ENCODE measurements around the gene TSPAN33. TPM values are rescaled to one million over a fixed set of nuclear protein-coding genes. Genes with fewer than 3 reads are reported as not detected.
A peak's percentile ranks its signal among the peaks of the same experiment; 100 is the strongest.

The TSPAN33 gene
- total RNA-seq, 2 donors from 2014 or later, result 9.8 to 11.1 TPM

DNA sequence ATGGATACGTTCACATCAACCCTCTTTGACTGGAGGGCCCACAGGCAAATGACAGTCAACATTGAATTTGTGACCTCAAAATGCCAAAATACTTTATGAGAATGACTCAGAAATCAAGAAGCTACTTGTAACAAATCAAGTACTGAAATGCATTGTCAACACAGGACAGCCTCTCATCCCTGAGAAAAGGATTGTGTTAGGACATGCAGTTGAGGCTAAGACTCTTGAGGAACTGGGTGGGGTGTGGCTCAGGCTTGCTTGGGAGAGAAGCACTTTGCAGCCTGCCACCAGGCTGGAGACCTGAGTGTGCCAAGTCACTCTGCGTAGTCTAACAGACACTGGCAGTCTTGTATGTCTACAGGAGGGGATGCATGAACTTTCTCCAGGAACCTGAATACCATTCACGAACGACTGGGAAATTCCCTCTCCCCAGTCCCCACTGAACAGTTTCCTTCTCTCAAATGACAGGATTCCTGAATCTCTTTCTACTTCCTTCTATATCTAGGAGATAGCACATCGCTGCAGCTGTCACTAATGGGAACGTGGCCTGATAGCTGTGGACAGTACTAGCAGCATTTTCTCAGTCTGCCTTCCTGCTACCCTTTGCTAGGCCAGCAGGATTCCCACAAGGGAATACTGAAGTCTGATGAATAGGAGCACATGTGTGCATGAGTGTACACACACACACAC lies 40.6 kb downstream of the TSPAN33 start:
- no peak for DNase-seq (ENCODE audit: low spot score)
- Histone ChIP-seq H3K4me1 (peaks cover 0 to 9% of the 10 kb centered on the region in 2 donors), H3K27me3 (no peaks in the 10 kb centered on the region), H3K9me3 (no peaks in the 10 kb centered on the region), H3K4me3 (no peak overlapping the region), H3K27ac (no peak overlapping the region), H3K36me3 (no peaks in the 10 kb centered on the region)
- TF ChIP-seq, protein P1, sequence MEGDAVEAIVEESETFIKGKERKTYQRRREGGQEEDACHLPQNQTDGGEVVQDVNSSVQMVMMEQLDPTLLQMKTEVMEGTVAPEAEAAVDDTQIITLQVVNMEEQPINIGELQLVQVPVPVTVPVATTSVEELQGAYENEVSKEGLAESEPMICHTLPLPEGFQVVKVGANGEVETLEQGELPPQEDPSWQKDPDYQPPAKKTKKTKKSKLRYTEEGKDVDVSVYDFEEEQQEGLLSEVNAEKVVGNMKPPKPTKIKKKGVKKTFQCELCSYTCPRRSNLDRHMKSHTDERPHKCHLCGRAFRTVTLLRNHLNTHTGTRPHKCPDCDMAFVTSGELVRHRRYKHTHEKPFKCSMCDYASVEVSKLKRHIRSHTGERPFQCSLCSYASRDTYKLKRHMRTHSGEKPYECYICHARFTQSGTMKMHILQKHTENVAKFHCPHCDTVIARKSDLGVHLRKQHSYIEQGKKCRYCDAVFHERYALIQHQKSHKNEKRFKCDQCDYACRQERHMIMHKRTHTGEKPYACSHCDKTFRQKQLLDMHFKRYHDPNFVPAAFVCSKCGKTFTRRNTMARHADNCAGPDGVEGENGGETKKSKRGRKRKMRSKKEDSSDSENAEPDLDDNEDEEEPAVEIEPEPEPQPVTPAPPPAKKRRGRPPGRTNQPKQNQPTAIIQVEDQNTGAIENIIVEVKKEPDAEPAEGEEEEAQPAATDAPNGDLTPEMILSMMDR (IDR thresholded peaks at IDR 0.05), result no peak

DNA sequence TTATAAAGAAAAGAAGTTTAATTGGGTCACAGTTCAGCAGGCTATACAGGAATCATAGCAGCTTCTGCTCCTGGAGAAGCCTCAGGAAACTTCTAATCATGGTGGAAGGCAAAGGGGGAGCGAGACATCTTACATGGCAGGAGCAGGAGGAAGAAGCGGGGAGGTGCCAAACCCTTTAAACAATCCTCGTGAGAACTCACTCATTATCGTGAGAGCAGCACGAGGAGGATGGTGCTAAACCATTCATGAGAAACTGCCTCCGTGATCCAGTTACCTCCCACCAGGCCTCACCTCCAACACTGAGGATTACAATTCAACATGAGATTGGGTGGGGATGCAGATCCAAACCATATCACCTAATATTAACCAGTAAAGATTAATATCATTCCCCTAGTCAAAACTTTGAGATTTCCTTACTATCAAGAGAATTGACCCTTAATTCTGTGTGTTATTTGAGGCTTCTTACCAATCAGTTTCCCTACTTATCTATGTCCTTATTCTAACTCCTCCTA lies 42.3 kb downstream of the TSPAN33 start:
- peaks cover 0 to 14% of the 10 kb centered on the region in 2 donors for H3K4me1 ChIP-seq
- TF ChIP-seq, protein P1 (IDR thresholded peaks at IDR 0.05), result no peak

DNA sequence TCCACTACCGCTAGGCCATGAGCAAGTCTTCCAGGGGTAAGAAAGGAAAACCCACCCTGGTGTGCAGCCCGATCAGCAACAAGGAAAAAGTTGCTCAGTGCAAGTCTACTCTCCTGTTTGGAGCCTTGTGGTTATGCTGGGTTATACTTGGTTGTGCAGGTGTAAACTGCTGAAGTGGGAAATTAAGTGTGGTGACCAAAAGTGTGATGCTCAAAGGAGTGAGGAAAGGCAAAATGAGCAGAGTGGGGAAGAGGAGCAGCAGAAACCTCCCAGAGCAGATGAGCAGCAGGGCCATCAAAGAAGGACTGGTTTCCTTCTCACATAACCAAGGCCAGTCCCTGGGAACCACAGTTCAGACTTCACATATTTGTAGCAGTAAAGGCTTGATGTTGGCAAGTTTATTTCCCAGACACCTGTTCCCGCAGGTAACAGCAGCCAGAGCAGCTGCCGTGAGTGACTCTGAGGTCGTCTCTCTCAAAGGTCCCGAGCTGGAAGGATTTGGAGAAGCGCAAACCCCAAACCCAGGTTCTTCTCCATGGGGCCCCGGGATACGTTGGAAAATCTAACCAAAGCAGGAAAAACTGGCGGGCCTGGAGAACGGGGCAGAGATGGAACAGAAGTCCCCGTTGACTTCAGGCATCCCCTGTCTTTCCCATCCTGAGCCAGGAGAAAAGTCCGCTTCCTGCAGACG lies 43.3 kb downstream of the TSPAN33 start:
- Histone ChIP-seq H3K4me1 (peaks cover 0 to 14% of the 10 kb centered on the region in 2 donors), H3K36me3 (no peaks in the 10 kb centered on the region), H3K27ac (peak overlapping the region; percentile 44 to 59), H3K9me3 (no peaks in the 10 kb centered on the region), H3K27me3 (no peaks in the 10 kb centered on the region), H3K4me3 (peak overlapping the region; percentile 67 to 81)
- DNase-seq (ENCODE audit: low spot score), result no peak
- TF ChIP-seq, protein P1 (IDR thresholded peaks at IDR 0.05), result no peak

More for the DNA sequence above, 42.3 kb downstream of the TSPAN33 start:
- no peaks in the 10 kb centered on the region for H3K27me3 ChIP-seq
- no peak overlapping the region for H3K4me3 ChIP-seq
- no peaks in the 10 kb centered on the region for H3K36me3 ChIP-seq
- DNase-seq (ENCODE audit: low spot score), result no peak
- H3K27ac ChIP-seq, result no peak overlapping the region
- no peaks in the 10 kb centered on the region for H3K9me3 ChIP-seq

DNA sequence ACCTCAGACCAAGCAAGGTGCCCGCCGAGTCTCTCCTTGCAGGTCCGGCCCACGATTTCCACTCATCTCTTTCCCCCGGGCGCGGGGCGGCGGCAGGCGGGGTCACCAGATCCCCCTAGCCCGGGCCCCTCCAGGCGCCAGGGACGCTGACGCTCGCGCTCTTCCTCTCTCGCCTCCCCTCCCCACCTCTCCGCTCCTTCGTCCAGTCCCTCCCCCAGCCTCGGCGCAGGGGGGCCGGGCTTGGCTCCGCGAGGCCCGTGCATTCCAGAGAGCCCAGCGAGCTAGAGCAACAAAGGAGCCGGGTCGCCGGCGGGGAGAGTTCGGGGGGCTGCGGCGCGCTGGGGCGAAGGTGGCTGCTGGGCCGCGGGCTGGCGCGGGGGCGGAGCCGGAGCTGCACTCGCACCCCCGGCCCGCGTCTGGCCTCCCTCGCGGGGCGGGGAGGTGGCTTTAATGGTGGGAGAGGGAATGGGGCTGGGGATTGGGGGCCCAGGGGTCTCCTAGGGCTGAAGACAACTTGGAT lies 43.9 kb downstream of the TSPAN33 start, which contains the start of gene SMO:
SMO (plus strand) TSS at position 262 of the 520 bp plus-strand sequence. CDS start 519 bp downstream, outside the sequence.
- no peaks in the 10 kb centered on the region for H3K9me3 ChIP-seq
- TF ChIP-seq, protein P1 (IDR thresholded peaks at IDR 0.05), result no peak
- no peaks in the 10 kb centered on the region for H3K27me3 ChIP-seq
- H3K27ac ChIP-seq, result peak within 1 kb of the TSS; percentile 44 to 59
- H3K36me3 ChIP-seq, result no peaks in the 10 kb centered on the region
- peaks cover 0 to 14% of the 10 kb centered on the region in 2 donors for H3K4me1 ChIP-seq
- no peak for DNase-seq (ENCODE audit: low spot score)
- peak within 1 kb of the TSS; percentile 67 to 81 for H3K4me3 ChIP-seq

DNA sequence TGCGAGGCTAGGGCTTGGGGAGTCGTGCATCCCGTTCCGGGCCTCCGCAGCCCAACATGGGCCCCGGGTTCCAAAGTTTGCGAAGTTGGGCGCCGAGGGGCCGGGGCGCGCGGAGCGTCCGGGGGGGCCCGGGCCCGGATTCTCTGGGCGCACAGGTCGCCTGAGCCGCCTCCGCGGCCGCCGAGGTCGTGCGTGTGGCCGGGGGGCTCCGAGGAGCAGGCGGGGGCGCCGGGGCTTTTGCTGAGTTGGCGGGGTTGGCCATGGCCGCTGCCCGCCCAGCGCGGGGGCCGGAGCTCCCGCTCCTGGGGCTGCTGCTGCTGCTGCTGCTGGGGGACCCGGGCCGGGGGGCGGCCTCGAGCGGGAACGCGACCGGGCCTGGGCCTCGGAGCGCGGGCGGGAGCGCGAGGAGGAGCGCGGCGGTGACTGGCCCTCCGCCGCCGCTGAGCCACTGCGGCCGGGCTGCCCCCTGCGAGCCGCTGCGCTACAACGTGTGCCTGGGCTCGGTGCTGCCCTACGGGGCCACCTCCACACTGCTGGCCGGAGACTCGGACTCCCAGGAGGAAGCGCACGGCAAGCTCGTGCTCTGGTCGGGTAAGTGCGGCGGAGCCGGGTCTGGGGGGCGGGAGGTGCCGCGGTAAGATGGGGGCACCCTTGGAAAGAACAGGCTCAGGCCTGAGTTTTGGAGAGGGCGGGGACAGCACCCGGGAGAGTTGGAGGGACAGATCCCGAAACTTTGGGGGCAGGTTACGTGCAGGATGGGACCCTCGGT lies 44.6 kb downstream of the TSPAN33 start:
- DNase-seq (ENCODE audit: low spot score), result no peak
- H3K9me3 ChIP-seq, result no peaks in the 10 kb centered on the region
- no peaks in the 10 kb centered on the region for H3K27me3 ChIP-seq
- peak overlapping the region; percentile 67 to 81 for H3K4me3 ChIP-seq
- H3K27ac ChIP-seq, result peak overlapping the region; percentile 44 to 59
- no peaks in the 10 kb centered on the region for H3K36me3 ChIP-seq
- H3K4me1 ChIP-seq, result peaks cover 0 to 14% of the 10 kb centered on the region in 2 donors
- TF ChIP-seq, protein P1 (IDR thresholded peaks at IDR 0.05), result no peak
